Activated CD4-positive, CD25-positive, alpha-beta regulatory T cell treated with anti-CD3 and anti-CD28 coated beads, Interleukin-2, amount 50 U/mL, for 24 hours (primary cell): ENCODE data around the gene ZCCHC7.

Experiments used
- ATAC-seq, 2 donors: fragments of 150-1000 bp; cut with Tn5 transposase; one replicate each; pipeline ENCODE4 v1.10.0; 2021; ENCODE audit warnings: mild to moderate bottlenecking in 1 of 2, moderate library complexity in 1 of 2

ZCCHC7 gene

GRCh38 chr9:37212435-37212834 lies 92.1 kb downstream of the ZCCHC7 start:
- no peak for ATAC-seq

DNA sequence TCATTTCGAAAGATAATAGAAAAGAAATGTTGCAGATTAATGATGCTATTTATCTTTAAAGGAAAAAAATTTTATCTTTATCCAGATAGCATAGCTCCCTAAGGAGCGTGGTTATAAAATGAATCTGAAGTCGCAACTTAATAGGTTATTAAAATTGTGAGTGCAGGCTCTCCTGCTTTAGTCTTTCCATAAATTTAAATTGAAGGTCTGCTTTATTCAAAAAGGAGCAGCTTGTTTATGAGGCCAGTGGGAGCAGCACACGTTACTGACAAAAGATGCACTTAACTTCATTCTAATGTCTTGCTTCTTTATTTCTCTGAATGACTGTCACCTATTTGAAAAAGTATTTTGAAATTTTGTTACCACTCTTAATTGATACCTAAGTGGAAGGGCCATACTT lies 95.0 kb downstream of the ZCCHC7 start:
- no peak for ATAC-seq

GRCh38 chr9:37215830-37216229 lies 95.5 kb downstream of the ZCCHC7 start:
- no peak for ATAC-seq

- no peak for ATAC-seq
Measured at GRCh38 chr9:37217161-37217560, 96.8 kb downstream of the ZCCHC7 start.

DNA sequence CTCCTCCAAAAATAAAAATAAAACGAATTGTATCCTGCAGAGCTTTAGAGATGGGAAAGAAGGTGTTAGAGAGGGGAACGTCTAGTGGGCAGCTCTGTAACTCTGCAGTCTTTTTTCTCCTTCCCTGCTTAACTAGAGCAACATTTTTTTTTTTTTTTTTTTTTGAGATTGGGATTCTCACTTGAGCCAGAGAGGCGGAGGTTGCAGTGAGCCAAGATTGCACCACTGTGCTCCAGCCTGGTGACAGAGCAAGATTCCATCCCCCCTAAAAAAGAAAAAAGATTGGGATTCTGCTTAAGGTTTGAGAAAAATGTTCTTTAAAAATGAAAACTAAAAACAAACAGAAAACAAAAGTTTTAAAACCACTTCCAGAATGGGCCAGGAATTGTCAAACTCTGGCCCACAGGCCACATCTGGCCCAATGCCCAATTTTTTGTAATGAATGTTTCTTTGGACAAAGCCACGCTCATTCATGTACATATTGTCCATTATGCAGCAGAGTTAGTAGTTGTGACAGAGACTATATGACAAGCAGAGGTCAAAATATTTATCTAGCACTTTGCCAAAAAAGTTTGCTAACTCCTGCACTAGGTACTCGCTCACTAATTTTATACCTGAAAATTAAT lies 98.5 kb downstream of the ZCCHC7 start:
- ATAC-seq: no peak

DNA sequence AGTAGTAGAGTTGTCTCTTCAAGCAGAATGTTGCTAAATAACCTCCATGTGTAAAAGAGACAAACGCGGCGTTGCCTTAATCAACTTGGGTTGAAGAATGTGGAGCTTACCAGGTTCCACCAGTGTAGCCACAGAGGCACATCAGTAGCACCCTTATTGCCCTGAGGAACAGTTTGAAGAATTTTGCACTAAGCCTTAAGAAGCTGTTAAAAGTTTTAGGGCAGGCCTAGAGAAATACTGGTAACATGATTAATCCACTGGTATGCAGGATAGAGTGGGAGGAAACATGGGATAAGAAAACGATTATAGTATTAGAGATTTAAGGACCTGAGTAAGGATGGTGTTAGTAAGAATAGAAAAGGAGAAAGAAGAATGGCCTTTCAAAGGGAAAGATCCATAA lies 100.6 kb downstream of the ZCCHC7 start:
- ATAC-seq: no peak

GRCh38 chr9:37221489-37222106 lies 101.2 kb downstream of the ZCCHC7 start:
- no peak for ATAC-seq

DNA sequence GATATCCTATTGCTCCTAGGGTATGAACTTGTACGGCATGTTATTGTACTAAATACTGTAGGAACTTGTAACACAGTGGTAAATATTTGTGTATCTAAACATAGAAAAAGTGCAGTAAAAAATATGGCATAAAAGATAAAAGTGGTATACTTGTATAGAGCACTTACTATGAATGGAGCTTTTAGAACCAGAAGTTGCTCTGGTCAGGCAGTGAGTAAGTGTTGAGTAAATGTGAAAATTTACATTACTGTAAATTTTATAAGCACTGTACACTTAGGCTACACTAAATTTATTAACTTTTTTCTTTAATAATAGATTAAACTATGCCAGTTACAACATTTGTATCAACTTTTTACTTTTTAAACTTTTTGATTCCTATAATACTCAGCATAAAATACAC lies 109.1 kb downstream of the ZCCHC7 start:
- no peak for ATAC-seq

GRCh38 chr9:37229882-37230482 lies 109.6 kb downstream of the ZCCHC7 start:
- ATAC-seq: no peak

- no peak for ATAC-seq
Measured at GRCh38 chr9:37236822-37237221, 116.4 kb downstream of the ZCCHC7 start.

DNA sequence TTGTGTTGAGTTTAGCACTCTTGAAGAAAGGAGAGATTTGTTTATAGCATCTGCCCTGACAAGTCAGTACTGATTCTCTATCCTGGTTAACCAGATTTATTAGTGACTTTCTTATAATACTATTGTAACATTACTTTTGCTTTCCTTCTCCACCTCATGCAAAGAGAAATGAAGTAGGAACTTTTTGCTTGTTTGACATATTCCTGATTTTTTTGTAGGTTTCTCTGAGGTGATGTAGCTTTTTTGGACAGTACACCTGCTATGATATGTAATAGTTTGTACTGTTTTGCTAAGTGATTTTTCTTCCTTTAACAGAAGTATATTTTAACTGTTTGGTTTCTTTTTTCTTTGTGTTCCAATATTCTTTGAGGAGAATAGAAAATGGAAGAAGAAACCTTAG lies 117.7 kb downstream of the ZCCHC7 start:
- no peak for ATAC-seq

DNA sequence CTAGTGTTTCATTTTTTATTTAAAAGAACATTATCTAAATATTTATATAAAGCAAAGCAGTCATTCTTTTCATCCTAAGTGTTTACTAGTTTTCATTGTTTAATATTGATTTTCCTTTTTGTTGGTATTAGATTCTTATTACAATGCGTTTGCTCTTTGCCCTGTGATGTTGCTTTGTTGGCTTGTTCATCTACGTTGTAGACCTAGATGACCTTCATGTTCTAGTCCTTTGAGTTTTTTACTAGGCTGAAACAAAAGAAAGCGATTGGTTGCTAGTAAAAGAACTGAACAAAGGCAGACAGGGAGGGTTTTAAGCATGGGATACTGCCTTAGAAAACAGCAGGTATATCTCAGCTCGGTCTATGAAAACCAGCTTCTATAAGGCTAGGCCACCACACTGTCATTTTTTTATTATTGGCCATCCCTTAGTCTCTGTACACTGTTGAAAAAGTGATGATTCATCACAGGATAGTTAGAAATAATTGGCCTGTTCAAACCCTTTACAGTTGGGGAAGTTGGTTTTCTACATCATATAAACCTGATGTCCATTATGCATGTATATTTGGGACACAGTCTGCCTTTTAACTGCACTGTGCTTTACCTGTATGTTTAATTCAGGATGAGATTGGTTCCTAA lies 119.0 kb downstream of the ZCCHC7 start:
- ATAC-seq: no peak

GRCh38 chr9:37239921-37240320 lies 119.5 kb downstream of the ZCCHC7 start:
- peak in 1 of 2 donors; percentile 33 for ATAC-seq

DNA sequence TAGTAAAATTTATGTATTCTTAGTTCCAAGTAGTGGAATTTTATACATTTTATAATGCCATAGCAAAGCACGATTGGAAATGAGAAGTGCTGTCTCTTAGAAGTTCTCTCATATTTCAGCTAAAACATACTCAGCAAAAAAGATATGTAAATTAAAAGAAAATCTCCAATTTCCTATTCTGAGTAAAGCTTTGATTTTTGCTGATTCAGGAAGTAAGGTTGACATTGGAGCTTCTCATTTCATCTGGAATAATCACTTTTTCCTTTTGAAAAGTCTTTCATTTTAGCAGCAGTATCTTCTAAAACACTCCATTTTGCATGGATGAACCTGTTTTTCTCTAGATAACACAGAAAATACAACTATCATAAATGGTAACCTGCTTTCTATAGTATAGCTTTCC lies 121.0 kb downstream of the ZCCHC7 start:
- ATAC-seq: no peak

DNA sequence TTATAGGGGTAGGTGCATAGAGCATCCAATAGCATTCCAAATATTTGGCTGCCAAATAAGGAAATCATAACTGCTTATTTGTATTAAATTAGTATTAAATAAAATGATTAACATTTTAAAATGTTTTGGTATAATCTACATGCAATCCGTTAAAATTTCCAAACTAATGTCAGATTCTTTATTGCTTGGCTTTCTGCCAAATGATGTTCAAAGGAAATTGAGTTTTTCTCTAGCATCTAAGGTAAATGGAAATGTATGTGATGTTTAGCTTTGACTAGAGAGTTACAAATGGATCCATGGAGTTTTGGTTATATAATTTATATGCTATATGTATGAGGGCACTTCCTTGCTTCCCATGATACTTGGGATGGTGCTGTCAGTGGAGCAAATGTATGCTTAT lies 121.7 kb downstream of the ZCCHC7 start:
- no peak for ATAC-seq

- ATAC-seq: no peak
Measured at GRCh38 chr9:37243588-37244345, 123.4 kb downstream of the ZCCHC7 start.

DNA sequence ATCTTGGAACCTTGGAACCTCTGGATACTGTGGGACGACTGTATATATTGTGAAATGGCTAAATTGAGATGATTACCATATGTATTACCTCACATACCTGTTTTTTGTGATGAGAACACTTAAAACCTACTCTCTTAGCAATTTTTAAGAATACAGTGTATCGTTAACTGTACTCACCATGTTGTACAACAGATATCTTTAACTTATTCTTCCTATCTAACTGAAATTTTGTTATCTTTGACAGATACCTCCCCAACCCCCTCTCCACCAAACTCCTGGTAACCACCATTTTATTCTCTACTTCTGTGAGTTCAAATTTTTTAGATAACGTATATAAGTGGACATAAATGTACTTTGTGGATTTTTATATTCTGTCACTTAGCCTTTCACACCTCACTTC lies 126.5 kb downstream of the ZCCHC7 start:
- ATAC-seq: no peak

DNA sequence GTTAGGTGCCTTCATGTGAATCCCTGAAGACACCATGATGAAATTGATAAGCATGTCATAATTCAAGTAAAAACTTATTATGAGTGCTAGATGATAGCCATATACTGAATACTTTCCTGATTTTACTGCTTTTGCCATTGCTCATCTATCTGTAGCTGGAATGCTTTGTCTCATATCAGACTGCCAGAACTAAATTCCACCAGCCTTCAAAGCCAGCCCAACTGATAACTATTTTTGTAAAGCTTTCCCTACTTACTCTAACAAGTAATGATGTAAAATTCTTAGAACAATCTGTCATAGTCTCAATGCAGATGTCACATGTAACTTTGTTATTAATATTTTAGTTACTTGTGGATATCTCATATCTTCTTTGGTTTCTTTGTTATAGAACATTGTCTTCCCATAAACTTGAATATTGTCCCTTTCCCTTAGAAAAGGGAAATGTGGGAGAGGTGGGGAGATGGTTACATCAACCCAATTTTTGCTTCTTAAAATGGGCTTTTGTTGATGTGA lies 128.3 kb downstream of the ZCCHC7 start:
- ATAC-seq: no peak

GRCh38 chr9:37251452-37251851 lies 131.1 kb downstream of the ZCCHC7 start:
- no peak for ATAC-seq

DNA sequence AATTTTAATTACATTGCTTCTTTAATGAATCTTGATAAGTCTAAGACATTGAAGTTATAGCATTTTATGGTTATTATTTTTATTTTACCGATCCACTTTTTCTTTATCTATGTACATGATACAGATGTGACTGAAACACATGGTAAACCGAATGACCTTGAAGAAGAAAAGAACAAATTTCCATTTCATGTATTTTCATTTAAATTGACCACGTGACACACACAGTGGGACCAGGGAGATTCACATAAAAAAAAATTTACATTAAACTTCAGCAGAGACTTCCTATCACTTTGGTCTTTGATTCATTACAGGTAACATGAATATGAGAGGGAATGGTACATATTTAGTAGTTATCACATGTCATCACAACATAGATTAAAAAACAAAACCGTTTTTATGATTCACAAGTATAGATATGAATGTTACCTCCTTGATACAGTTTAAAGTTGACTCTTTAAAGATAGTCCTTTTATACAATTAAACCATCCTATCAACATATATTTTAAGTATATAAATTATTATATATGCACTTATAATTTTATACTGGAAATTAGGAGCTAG lies 133.1 kb downstream of the ZCCHC7 start:
- peak; percentile 56 to 65 for ATAC-seq

GRCh38 chr9:37255187-37255586 lies 134.8 kb downstream of the ZCCHC7 start:
- no peak for ATAC-seq
